Neural progenitor cell (in vitro differentiated cells): ENCODE measurements around the gene KCNG3. TPM values are rescaled to one million over a fixed set of nuclear protein-coding genes. Genes with fewer than 3 reads are reported as not detected.

Experiments
- DNase-seq: peaks from one replicate; pipeline ENCODE4 v3.0.0-alpha.2; 2016; ENCODE audit warnings: low spot score
- H2AFZ ChIP-seq: fragments of 200-600 bp; sonication (generic); replicated peaks from 2 replicates; pipeline ENCODE4 v1.6.1; 2016; ENCODE audit warnings: antibody characterized with exemption
- H3F3A ChIP-seq: fragments of 200-600 bp; sonication (generic); 2 replicates; pipeline ENCODE4 v1.6.1; 2016; ENCODE audit warnings: antibody characterized with exemption, low read depth
- H3K27ac ChIP-seq: fragments of 200-600 bp; sonication (generic); 2 replicates; pipeline ENCODE4 v1.5.1; 2016; ENCODE audit warnings: mild to moderate bottlenecking
- H3K27me3 ChIP-seq: fragments of 200-600 bp; sonication (generic); 2 replicates; pipeline ENCODE4 v1.6.1; 2016; ENCODE audit warnings: mild to moderate bottlenecking, moderate library complexity
- H3K36me3 ChIP-seq: fragments of 200-600 bp; sonication (generic); 2 replicates; pipeline ENCODE4 v1.5.1; 2016
- H3K4me1 ChIP-seq: fragments of 200-600 bp; sonication (generic); 2 replicates; pipeline ENCODE4 v1.6.1; 2016; ENCODE audit warnings: mixed run types
- H3K4me2 ChIP-seq: fragments of 200-600 bp; sonication (generic); 2 replicates; pipeline ENCODE4 v1.6.1; 2016
- H3K4me3 ChIP-seq: fragments of 200-600 bp; sonication (generic); 2 replicates; pipeline ENCODE4 v1.5.1; 2016
- H3K79me2 ChIP-seq: fragments of 200-600 bp; sonication (generic); 2 replicates; pipeline ENCODE4 v1.6.1; 2016; ENCODE audit warnings: low read depth
- H3K9ac ChIP-seq: fragments of 200-600 bp; sonication (generic); 2 replicates; pipeline ENCODE4 v1.6.1; 2016
- H3K9me3 ChIP-seq: fragments of 200-600 bp; sonication (generic); 2 replicates; pipeline ENCODE4 v1.5.1; 2016; ENCODE audit warnings: low read depth
- H4K20me1 ChIP-seq: fragments of 200-600 bp; sonication (generic); 2 replicates; pipeline ENCODE4 v1.6.1; 2016; ENCODE audit warnings: low read depth
- H3K27ac Mint-ChIP-seq: 3 replicates; pipeline ENCODE4 v1.8.0; 2021; ENCODE audit warnings: mixed read lengths
- H3K27me3 Mint-ChIP-seq: 2 replicates; pipeline ENCODE4 v1.8.0; 2022; ENCODE audit warnings: low read depth, mild to moderate bottlenecking, inconsistent platforms, moderate library complexity, mixed read lengths; ENCODE audit not compliant: insufficient read depth
- H3K36me3 Mint-ChIP-seq: 3 replicates; pipeline ENCODE4 v1.8.0; 2021; ENCODE audit warnings: mixed read lengths
- H3K4me1 Mint-ChIP-seq: 3 replicates; pipeline ENCODE4 v1.8.0; 2021; ENCODE audit warnings: mixed read lengths
- H3K4me3 Mint-ChIP-seq: 3 replicates; pipeline ENCODE4 v1.8.0; 2021; ENCODE audit warnings: mild to moderate bottlenecking, moderate library complexity, mixed read lengths
- H3K9me3 Mint-ChIP-seq: 3 replicates; pipeline ENCODE4 v1.8.0; 2020; ENCODE audit warnings: mixed read lengths
- CTCF ChIP-seq: fragments of 200-600 bp; sonication (generic); IDR thresholded peaks from 2 replicates; pipeline ENCODE4 v1.5.1; 2017; ENCODE audit warnings: antibody characterized with exemption, mild to moderate bottlenecking
- EZH2 ChIP-seq: fragments of 200-600 bp; sonication (generic); IDR thresholded peaks from 2 replicates; pipeline ENCODE4 v1.6.1; 2017; ENCODE audit warnings: antibody characterized with exemption, mild to moderate bottlenecking, moderate library complexity
- EZH2phosphoT487 ChIP-seq: fragments of 200-600 bp; sonication (generic); IDR thresholded peaks from 2 replicates; pipeline ENCODE4 v1.6.1; 2017; ENCODE audit warnings: antibody characterized with exemption
- total RNA-seq: library from RNA; depleted of rRNA; stranded (reverse); fragments of >200 nt; gene quantifications from 2 replicates; pipeline ENCODE4 v1.2.3, GENCODE V29; 2015; ENCODE audit warnings: low replicate concordance

KCNG3 gene
- total RNA-seq, 1 donor from 2014 or later = 7.8 TPM

GRCh38 chr2:42523341-42523740, 29.6 kb upstream of the KCNG3 start:
- H3K36me3 Mint-ChIP-seq = no peaks in the 10 kb centered on the region
- peak; percentile 23 for DNase-seq
- H3K4me1 ChIP-seq = no peaks in the 10 kb centered on the region
- no peaks in the 10 kb centered on the region for H4K20me1 ChIP-seq
- H3K27me3 Mint-ChIP-seq = peaks cover 4% of the 10 kb centered on the region
- peak overlapping the region; percentile 62 for H3K27ac Mint-ChIP-seq
- no peak overlapping the region for H3K4me3 ChIP-seq
- no peaks in the 10 kb centered on the region for H3K36me3 ChIP-seq
- no peak overlapping the region for H3K9ac ChIP-seq
- H3K9me3 Mint-ChIP-seq = no peaks in the 10 kb centered on the region
- H3K27me3 ChIP-seq = no peaks in the 10 kb centered on the region
- peaks cover 4% of the 10 kb centered on the region for H3K4me1 Mint-ChIP-seq
- TF ChIP-seq CTCF = no peak
- no peak overlapping the region for H3K4me3 Mint-ChIP-seq
- H3K4me2 ChIP-seq = peak overlapping the region; percentile 10
- no peak overlapping the region for H2AFZ ChIP-seq
- H3K27ac ChIP-seq = no peak overlapping the region
- peaks cover 4% of the 10 kb centered on the region for H3F3A ChIP-seq
- H3K9me3 ChIP-seq = no peaks in the 10 kb centered on the region
- no peaks in the 10 kb centered on the region for H3K79me2 ChIP-seq

GRCh38 chr2:42522035-42522434, 28.3 kb upstream of the KCNG3 start:
- no peaks in the 10 kb centered on the region for H3K36me3 Mint-ChIP-seq
- H3K9me3 ChIP-seq = no peaks in the 10 kb centered on the region
- H4K20me1 ChIP-seq = no peaks in the 10 kb centered on the region
- peaks cover 4% of the 10 kb centered on the region for H3K4me1 Mint-ChIP-seq
- H3K36me3 ChIP-seq = no peaks in the 10 kb centered on the region
- H3K27me3 Mint-ChIP-seq = peaks cover 4% of the 10 kb centered on the region
- no peaks in the 10 kb centered on the region for H3K9me3 Mint-ChIP-seq
- no peak overlapping the region for H3K4me3 ChIP-seq
- H3K9ac ChIP-seq = no peak overlapping the region
- TF ChIP-seq EZH2phosphoT487 (no peak), CTCF (no peak), EZH2 (no peak)
- H3K27ac ChIP-seq = no peak overlapping the region
- no peak overlapping the region for H3K4me3 Mint-ChIP-seq
- no peak overlapping the region for H3K4me2 ChIP-seq
- no peak overlapping the region for H3K27ac Mint-ChIP-seq
- DNase-seq = no peak
- no peaks in the 10 kb centered on the region for H3K4me1 ChIP-seq
- peaks cover 4% of the 10 kb centered on the region for H3F3A ChIP-seq
- H2AFZ ChIP-seq = no peak overlapping the region
- H3K27me3 ChIP-seq = no peaks in the 10 kb centered on the region
- H3K79me2 ChIP-seq = no peaks in the 10 kb centered on the region

- no peaks in the 10 kb centered on the region for H4K20me1 ChIP-seq
- peaks cover 4% of the 10 kb centered on the region for H3F3A ChIP-seq
- no peak overlapping the region for H3K4me3 Mint-ChIP-seq
- no peak overlapping the region for H3K4me3 ChIP-seq
- no peaks in the 10 kb centered on the region for H3K79me2 ChIP-seq
- TF ChIP-seq CTCF (no peak), EZH2phosphoT487 (no peak), EZH2 (no peak)
- no peak overlapping the region for H3K9ac ChIP-seq
- H2AFZ ChIP-seq = no peak overlapping the region
- no peak for DNase-seq
- H3K27ac ChIP-seq = no peak overlapping the region
- no peaks in the 10 kb centered on the region for H3K27me3 ChIP-seq
- no peaks in the 10 kb centered on the region for H3K36me3 Mint-ChIP-seq
- no peaks in the 10 kb centered on the region for H3K36me3 ChIP-seq
- H3K27ac Mint-ChIP-seq = no peak overlapping the region
- H3K4me1 Mint-ChIP-seq = peaks cover 4% of the 10 kb centered on the region
- no peaks in the 10 kb centered on the region for H3K9me3 Mint-ChIP-seq
- H3K27me3 Mint-ChIP-seq = peaks cover 4% of the 10 kb centered on the region
- no peaks in the 10 kb centered on the region for H3K4me1 ChIP-seq
- no peak overlapping the region for H3K4me2 ChIP-seq
- H3K9me3 ChIP-seq = no peaks in the 10 kb centered on the region
Observed at GRCh38 chr2:42519624-42520023, 25.8 kb upstream of the KCNG3 start.
